DMS79 treated with DMSO at 0.1 percent for 48 hours (cell line): ENCODE results near the gene ANAPC15.
A peak's percentile ranks its signal among the peaks of the same experiment; 100 is the strongest.

Experiments
- DNase-seq: peaks from one replicate; lab custom pipeline; 2025; lab: John Stamatoyannopoulos, UW

Gene ANAPC15

GRCh38 chr11:72124046-72124445, 11.6 kb upstream of the ANAPC15 start:
- DNase-seq = no peak

- no peak for DNase-seq
Measured at GRCh38 chr11:72123117-72123653, 10.7 kb upstream of the ANAPC15 start.

GRCh38 chr11:72122607-72123006, 10.1 kb upstream of the ANAPC15 start:
- DNase-seq = no peak

GRCh38 chr11:72120930-72121329, 8.4 kb upstream of the ANAPC15 start:
- DNase-seq = no peak

GRCh38 chr11:72119198-72119597, 6.7 kb upstream of the ANAPC15 start:
- no peak for DNase-seq

- no peak for DNase-seq
Measured at GRCh38 chr11:72116019-72116755, 3.7 kb upstream of the ANAPC15 start.

GRCh38 chr11:72114570-72114969, 2.1 kb upstream of the ANAPC15 start:
- no peak for DNase-seq

GRCh38 chr11:72112978-72113808, 698 bp upstream of the ANAPC15 start:
- peak; percentile 82 for DNase-seq

GRCh38 chr11:72111300-72112142, 974 bp downstream of the ANAPC15 start:
- no peak for DNase-seq

- DNase-seq = no peak
Measured at GRCh38 chr11:72105888-72106287, 6.6 kb downstream of the ANAPC15 start, which contains the start of gene TOMT. TOMT (plus strand) TSS chr11:72105924; CDS start chr11:72105952, 28 bp downstream.

GRCh38 chr11:72103754-72104167, 8.7 kb downstream of the ANAPC15 start:
- no peak for DNase-seq

GRCh38 chr11:72102946-72103753, 9.3 kb downstream of the ANAPC15 start, which contains the start of gene LAMTOR1:
LAMTOR1 (minus strand) TSS chr11:72103297; CDS start chr11:72103224, 73 bp downstream.
- DNase-seq = peak; percentile 99

GRCh38 chr11:72102631-72102945, 9.9 kb downstream of the ANAPC15 start:
- DNase-seq = no peak

- no peak for DNase-seq
Measured at GRCh38 chr11:72102162-72102561, 10.3 kb downstream of the ANAPC15 start.

GRCh38 chr11:72100462-72100861, 12.0 kb downstream of the ANAPC15 start:
- DNase-seq = no peak

- DNase-seq = no peak
Measured at GRCh38 chr11:72100009-72100408, 12.5 kb downstream of the ANAPC15 start.

- no peak for DNase-seq
Measured at GRCh38 chr11:72098741-72099140, 13.8 kb downstream of the ANAPC15 start.

- DNase-seq = peak; percentile 31
Measured at GRCh38 chr11:72091292-72091691, 21.2 kb downstream of the ANAPC15 start.

GRCh38 chr11:72088076-72088808, 24.3 kb downstream of the ANAPC15 start:
- DNase-seq = no peak

GRCh38 chr11:72085621-72086351, 26.7 kb downstream of the ANAPC15 start:
- DNase-seq = peak; percentile 50
